Measurements from ENCODE around the gene REPIN1.

REPIN1 gene

DNA sequence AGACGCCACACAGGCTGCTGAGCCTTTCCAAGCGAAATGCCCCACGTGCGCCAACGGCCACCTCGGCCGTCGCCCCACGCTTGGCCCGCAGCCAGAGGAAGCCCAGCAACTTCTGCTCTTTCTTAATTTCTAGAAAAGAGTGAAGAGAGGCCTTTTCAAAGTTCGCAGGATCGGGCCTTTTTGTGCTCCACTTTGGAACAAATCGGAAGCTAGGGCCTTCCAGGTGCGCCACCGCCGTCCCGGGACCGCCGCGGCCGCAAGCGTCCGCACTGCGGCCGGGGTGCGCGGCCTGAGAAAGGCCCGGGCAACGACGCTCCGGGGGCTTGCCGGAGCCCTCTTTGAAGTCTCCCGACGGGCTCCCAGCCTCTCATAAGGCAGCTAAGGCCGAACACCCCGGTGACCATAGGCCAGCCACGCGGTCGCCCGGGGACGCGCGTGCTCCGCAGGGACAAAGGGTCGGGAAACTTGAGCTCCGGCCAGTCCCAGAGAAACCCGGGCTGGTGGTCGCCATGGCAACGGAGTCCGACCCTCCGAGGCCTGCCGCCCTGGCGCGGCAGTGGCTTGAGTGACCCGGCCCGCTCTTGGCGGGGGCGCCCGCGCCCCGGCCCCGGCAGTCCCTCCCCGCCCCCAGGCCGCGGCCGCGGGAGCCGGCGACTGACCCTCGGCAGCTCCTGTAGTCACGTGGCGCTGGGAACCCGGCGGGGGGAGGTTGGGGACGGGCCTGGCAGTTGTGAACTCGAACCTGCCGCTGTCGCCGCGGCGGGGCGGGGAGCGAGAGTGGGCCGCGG lies at the start of gene REPIN1:
Gene REPIN1, plus strand, starts transcription at position 727 of the 788 bp plus-strand sequence. CDS start 890 bp downstream, outside the sequence.
- DNase-seq: peak; percentile 100

DNA sequence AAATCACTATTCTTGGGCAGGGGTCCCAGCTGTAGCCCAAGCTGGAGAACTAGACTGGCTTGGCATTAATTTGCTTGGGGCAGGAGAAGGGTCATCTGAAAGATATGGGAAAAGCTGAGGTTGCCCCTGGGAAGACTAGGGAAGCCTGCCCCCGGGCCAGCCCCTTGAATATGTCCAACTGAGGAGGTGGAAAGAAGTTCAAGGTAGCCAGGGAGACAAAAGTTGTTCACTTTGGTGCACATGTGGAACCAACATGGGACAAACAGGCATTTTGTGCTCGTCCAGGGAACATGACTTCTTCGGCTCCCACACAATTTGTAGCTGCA lies 46.9 kb upstream of the REPIN1 start:
- DNase-seq: no peak

DNA sequence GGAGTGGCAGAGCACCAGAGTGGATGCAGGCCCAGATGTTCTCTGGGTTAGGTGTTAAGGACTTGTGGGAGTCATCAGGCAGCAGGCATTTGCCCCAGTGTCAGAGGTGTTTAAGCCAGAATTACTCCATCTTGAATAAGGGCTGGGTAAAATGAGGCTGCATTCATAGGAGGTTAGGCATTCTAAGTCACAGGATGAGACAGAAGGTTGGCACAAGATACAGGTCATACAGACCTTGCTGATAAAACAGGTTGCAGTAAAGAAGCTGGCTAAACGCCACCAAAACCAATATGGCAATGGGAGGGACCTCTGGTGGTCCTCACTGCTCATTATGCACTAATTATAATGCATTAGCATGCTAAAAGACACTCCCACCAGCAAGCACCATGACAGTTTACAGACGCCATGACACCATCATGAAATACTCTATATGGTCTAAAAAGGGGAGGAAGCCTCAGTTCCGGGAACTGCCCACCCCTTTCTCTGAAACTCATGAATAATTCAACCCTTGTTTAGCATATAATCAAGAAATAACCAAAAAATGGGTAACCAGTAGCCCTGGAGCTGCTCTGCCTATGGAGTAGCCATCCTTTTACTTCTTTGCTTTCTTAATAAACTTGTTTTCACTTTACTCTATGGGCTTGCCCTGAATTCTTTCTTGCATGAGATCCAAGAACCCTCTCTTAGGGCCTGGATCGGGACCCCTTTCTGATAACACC lies 46.3 kb upstream of the REPIN1 start:
- peak; percentile 79 for DNase-seq

DNA sequence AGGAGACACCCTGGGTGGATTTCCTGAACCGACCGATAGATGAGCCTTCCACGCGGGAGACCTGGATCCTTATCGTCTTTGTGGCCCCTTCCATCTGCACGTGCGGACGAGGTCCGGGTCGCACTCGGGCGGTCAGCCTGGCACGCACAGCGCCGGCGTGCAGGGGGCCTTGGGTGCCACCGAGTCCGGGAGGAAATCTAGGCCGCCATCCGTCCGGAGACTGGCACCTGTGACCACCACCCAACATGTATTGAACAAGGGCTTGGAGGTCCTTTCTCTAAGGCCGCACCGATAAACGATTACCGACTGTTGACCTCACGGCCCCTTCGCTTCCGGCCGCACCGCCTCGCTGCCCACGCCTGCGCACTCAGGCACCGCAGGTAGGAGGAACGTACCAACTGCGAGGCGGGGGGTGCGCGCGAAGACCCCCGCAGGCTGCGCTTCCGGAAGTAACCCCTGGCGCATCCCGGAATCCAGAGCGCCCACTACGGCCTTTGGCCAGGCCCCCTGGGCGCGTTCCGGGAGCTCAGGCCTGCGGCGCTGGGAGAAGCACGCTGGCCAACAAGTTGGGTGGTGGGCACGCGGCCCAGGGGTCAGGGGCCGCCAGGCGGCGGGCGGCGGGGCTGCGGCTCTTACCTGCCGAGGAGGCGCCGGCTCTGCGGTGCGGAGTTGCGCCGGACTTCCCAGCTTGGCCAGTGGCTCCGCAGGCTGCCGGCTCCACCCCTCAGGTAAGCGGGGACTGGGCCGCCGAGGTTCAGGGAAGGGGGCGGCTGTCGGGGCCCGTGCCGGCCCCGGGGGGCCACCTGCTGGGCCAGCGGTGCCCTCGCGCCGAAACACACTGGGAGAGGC lies 45.6 kb upstream of the REPIN1 start, which contains the start of the genes ACTR3C and LRRC61:
Gene ACTR3C, minus strand, starts transcription at position 713 of the 849 bp plus-strand sequence. CDS start 28,249 bp downstream, outside the sequence.
Gene LRRC61, plus strand, starts transcription at position 523 of the 849 bp plus-strand sequence. CDS start 13,507 bp downstream, outside the sequence.
- DNase-seq: peak; percentile 74

DNA sequence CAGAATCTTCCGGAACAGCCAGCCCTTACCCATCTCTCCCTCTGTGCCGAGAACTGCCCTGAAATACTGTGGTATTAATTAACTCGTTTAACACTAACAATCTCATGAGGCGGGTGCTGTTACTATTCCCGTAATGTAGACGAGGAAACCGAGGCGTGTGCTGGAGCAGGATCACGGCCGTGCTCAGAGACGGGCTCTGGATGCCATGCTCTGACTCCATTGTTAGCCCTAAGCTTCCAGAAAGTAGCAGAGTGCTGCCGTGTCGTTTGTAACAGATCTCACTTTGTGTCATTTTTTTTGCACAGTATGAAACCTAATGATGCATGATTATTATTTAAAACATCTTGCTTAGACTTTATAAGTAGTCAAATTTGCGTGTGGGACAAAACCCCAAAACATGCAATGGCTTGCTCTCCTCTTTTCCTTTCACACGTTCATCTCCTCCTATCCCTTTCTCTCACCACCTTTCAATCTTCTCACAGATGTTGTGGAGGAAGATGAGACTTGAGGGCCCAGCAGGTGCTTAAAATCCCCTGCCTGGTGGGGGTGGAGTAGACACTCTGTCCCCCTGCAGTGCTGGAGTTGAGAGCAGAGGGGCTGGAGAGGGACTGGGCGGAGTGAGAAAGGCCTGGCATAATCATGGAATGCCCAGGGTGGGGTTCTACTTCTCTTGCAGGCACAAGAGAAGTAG lies 44.8 kb upstream of the REPIN1 start:
- no peak for DNase-seq

DNA sequence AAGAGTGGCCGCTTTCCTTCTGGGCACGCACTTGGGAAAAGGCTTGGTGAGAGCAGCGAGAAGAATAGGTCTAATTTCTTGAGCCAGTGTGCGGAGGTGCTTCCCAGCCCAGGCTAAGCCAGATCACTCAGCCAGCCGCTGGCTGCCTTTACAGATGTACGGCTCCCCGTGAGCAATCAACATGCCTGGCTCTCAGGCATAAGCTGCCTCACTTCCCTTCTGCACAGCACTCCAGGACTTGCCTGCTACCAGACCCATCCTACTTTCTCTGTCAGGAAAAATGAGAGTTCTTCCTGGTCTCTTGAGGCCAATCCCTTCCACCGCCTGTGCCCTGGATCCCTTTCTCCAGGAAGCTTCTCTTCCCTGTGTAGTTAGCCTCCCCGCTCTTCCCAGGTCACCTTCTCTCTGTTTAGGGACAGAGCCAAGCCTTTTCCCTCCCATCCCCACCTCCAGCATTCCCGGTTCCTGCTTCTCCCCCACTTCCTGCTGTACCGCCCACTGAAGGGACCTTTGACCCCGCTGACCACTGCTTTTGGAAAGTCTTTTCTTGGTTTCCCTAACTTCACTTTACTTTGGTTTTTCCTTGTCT lies 44.2 kb upstream of the REPIN1 start:
- DNase-seq: peak; percentile 42

DNA sequence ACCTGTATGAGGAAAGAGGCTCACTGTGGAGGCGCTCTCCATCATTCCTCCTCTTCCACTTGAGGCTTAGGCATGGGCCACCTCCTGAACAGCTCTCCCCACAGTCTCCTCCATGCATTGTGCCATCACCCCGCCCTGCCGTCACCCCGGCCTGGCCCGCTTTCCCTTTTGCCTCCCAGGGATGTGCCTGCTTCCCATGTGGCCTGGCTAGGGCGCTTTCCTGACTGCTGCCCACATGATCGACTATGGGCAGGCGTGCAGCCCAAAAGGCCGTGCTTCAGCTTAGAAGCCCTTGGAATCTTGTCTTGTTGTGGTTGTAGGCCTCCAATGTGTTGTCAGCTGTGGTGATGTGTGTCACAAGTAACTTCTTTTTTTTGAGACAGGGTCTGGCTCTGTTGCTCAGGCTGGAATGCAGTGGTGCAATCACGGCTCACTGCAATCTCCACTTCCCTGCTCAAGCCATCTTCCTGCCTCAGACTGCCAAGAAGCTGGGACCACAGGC lies 43.5 kb upstream of the REPIN1 start:
- no peak for DNase-seq

DNA sequence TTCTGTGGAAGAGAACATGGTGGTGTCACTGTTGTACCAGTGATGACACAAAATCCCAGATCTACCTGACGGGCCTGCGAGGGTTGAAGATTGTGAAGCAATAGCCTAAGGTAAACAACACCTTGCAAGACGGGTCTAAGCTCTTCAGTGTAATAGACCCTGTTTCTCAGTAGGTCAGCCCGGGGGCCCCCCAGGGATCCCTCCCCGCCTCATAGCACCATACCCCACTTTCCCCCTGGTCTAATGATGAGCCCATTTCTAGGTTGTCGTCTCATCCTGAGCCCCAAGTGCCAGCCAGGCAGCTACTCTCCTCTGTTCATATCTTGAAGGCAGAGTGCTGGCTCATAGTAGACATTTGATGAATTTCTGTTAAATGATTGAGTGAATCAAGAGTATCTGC lies 42.7 kb upstream of the REPIN1 start:
- no peak for DNase-seq

DNA sequence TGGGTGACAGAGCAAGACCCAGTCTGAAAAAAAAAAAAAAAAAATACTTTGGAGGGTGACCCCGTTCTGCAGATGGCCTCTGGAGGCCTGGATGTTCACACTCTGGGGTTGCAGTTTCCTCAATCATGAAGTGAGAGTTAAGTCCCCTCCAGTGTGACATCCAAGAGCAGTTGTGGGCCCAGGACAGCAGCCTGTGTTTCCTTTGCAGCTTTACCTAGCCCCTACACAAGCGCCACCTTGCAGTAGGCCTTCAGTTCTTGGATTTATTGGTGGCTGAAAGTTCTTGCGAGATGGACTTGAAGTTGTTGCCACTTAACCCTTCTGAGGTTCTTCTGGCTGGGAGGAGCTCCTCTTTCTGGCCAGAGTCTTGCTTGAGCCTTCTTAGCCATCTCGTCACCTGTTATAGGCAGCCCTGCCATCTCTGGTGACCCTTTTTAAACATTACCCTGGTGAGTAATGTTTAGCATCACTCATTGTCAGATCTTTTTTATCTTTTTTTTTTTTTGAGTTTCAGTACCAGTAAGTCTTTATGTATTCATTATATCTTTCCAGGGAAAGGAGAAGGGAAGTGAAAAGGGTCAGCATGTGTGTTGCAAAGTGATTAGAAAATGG lies 41.9 kb upstream of the REPIN1 start:
- DNase-seq: no peak

DNA sequence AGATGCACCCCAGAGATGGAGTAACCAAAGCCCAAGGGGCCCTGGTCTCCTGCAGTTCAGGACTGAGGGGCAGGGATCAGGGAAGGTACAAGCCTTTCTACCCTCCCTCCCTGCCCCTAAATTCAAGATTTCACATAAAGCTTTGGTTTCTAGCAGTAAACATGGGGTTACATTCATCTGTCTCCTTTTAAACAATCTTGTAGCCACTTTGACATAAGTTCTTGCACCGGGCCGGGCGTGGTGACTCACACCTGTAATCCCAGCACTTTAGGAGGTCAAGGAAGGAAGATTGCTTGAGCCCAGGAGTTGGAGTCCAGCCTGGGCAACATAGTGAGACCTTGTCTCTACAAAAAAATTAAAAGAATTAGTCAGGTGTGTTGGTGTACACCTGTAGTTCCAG lies 41.3 kb upstream of the REPIN1 start:
- no peak for DNase-seq

DNA sequence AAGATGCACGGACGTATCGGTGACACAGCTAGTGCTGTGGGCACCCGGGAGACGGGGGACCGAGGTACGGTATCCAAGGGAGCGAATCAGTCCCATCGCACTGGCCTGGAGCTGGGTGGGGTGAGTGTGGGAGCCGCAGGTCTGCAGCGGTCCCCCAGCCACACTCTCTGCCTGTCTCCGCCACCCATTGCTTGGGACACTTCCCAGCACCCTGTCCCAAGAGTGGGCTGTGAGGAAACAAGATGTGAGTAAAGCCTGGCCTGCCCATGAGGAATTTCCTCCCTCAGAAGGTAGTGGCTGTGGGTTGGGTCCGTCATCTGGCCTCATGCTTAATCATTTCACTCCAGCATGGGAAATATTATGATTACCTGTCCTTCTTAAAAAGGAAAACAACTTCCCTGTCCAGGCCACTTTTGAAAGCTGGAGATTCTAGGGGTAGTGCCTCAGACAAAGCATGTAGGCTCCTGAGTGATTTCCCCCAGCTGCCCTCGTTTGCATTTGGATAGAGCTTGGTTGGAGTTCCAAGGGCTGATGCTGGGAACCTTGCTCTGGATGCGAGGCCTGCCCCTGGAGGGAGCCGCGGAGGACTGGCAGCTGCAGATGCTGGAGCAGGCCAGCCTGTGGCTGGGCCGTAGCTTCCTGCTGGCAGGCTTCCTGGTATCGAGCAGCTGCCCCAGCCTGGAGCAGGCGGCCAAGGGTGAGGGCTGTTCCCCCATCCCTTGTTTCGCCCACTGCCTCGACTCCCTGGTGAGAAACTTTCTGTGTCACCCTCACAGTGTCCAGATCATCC lies 39.1 kb upstream of the REPIN1 start:
- no peak for DNase-seq

DNA sequence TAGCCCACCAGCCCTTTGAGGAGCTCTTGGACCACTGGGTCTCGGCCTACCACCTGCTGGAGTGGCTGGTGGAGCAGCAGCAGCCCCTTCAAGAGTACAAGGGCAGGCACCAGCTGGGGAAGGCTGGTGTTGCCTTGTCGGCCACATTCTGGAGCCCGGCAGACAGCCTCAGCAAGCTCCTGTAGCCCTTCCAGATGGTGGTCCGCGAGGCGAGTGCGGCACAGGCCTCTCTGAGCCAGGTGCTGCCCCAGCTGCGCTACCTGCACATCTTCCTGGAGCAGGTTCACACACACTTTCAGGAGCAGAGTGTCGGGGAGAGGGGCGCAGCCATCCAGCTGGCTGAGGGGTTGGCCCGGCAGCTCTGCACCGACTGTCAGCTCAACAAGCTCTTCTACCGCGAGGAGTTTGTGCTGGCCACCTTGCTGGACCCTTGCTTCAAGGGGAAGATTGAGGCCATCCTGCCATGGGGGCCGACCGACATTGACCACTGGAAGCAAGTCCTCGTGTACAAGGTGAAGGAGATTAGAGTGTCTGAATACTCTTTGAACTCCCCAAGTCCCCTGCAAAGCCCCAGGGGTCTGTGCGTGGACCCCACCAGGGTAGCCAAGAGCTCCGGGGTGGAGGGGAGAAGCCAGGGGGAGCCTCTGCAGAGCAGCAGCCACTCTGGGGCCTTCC lies 38.3 kb upstream of the REPIN1 start:
- no peak for DNase-seq

DNA sequence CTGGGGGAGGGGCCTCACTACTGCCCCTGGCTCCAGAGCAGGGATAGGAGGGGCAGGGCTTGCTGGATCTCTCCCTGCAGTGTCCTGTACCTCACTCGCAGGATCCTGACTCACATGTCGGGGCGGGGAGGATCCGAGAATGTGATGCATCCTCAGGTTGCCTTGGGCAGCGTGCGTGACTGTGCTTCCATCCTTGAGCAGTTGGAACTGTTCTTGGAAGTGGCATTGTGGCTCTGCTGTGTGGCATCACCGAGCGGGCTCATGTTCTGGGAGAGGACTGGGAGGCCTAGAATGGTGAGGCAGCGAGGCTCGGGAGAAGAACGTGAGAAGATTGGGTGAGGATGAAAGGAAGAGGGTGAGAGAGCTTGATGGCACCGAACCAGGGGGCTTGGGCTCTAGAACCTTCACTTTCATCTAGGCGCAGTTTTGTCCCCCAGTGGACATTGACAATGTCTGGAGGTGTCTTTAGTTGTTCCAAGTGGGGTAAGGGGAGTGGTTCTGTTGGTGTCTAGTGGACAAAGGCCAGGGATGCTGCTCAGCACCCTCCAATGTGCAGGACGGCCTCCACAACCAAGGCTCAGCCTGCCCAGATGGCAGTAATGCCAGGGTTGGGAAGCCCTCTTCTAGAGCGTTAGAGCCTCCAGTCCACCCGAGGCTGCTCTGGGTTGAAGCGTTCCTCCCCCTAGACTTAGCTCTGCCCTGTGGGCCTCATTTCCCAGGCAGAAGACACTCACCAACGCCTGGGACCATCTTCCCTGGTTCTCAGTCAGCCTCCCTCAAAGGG lies 35.6 kb upstream of the REPIN1 start:
- no peak for DNase-seq

DNA sequence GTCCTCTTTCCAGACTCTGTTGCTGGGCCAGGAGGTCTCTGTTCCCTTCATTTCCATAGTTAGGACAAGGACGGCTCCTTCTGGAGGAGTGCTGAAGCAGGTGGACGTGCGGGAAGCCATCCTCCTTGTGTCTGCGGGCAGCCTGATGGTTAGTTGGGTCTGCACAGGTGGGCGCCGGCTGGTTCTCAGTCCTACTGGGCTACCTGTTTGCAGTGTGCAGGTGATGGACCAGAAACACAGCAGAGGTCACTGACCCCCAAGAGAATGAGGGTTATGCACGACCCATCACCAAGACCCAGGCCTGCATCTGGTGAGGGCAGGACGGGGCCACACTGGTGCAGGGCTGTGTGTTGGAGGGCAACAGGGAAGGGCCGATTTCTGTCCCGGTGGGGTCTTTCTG lies 35.0 kb upstream of the REPIN1 start:
- DNase-seq: no peak

DNA sequence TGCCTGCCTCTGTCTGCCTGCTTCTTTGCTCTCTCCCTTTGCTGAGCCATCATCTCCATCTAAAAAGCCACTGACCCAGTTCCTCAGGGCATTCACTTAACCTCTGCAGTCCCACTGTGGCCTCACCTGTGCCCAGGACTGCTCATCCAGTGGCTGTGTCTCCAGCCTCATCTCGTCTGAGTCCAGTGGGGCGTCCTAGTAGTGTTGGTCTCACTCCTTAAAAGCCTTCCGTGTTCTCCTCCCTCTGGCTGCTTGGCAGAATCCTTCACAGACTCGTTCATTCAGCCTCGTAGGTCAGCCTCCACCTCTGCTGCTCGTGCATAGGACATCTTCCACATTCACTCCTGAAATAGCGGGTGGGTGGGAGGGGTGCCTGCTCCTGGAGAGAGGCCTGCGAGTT lies 34.5 kb upstream of the REPIN1 start:
- no peak for DNase-seq

DNA sequence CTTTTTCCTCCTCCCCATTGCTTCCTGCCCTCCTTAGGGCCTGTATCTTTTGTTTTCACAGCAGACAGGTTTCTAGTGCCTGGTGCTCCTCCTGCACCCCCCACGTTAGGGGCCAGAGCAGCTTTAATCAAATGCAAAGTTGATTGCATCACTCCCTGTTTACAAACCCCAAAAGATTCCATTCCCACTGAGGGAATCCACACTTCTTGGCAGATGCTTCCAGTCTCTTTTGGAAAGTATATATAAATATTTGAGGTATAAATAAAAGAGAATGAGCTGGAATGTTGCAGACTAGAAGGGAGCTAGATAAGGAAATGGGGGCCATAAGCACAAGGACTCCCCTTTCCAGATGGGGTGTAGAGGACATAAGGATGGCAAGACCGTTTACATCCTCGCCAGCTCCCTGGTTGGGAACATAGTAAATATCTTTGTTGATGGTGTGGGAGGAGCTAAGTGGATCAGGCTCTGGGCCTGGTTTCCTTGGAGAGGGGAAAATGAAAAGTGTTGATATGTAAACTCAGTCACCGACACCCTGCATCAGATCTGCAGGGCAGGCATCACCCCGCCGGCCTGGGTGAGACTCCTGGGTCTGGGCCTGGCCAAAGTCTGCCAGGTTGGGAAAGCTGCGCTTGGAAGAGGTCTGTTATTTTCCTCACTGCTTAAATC lies 33.4 kb upstream of the REPIN1 start:
- DNase-seq: no peak

DNA sequence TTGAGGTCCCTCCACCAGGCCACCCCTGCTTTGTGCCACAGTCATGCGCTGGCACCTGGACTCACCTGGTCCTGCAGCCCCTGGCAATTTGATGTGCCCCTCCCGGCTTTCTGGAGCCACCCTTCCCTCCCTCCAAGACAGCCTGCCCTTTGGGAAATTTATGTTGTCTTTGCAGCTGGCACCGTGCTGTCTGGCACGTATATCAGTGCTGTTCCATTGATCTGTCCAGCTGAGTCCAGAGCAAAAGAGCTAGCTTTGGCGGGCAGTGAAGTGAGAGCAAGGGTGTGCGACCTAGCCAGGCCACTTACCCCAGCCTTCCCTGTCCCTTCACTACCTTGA lies 32.9 kb upstream of the REPIN1 start:
- DNase-seq: no peak

DNA sequence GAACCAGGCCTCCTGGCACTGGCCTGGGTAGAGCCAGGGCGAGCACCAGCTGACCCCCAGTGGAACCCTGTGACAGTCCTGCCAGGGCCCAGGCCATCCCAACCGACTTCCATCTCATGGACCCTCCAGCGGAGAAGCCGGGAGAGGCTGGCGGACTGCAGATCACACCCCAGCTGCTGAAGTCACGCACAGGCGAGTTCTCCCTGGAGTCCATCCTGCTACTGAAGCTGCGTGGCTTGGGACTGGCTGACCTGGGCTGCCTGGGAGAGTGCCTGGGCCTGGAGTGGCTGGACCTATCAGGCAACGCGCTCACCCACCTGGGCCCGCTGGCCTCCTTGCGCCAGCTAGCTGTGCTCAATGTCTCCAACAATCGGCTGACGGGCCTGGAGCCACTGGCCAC lies 31.9 kb upstream of the REPIN1 start:
- no peak for DNase-seq

DNA sequence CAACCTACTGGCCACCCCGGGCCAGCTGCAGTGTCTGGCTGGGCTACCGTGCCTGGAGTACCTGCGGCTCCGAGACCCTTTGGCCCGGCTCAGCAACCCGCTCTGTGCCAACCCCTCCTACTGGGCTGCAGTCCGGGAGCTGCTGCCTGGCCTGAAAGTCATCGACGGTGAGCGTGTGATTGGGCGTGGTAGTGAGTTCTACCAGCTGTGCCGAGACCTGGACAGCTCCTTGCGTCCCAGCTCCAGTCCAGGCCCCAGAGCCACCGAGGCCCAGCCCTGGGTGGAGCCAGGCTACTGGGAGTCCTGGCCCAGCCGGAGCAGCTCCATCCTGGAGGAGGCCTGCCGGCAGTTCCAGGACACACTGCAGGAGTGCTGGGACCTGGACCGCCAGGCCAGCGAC lies 31.4 kb upstream of the REPIN1 start:
- DNase-seq: no peak

Data from RPMI8226 (cell line).